Esophagus squamous epithelium (tissue), 4 donors: Measurements from ENCODE around the gene IQSEC1.

Source experiments
- POLR2A ChIP-seq, 4 donors: fragments of 450-650 bp; IDR thresholded peaks; one replicate each; pipeline ENCODE4 v1.6.1; 2017; ENCODE audit warnings: antibody characterized with exemption in 4 of 4, mild to moderate bottlenecking in 4 of 4, moderate library complexity in 3 of 4
- TF ChIP-seq, protein P1 (sequence below), 6 experiments: fragments of 450-650 bp in 4 of 6; fragments of 200-600 bp in 2 of 6; sonication (generic) in 2 of 6; IDR thresholded peaks; one replicate each; pipeline ENCODE4 v1.5.1; 2016 to 2019; ENCODE audit warnings: antibody characterized with exemption in 6 of 6, mild to moderate bottlenecking in 4 of 6, moderate library complexity in 4 of 6

DNA sequence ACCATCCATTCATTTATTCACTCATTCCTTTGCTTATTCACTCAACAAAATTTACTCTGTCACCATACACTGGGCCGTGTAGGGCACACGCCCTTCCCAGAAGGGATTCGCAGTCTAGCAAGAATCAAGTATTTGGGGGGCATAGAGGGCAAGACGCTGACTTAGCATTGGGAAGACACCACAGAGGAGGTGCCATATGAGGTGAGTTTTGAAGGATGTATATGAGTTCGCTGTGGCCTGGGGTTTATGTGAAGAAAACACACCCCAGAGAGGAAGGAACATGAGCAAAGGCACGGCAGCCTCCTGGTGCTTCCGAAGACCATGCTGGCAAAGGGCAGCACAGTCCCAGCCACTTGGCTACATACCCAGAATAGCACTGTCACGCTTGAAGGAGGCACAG is 23.1 kb upstream of the IQSEC1 start:
- no peak for TF ChIP-seq POLR2A (IDR thresholded peaks at IDR 0.05)
- TF ChIP-seq, protein P1, sequence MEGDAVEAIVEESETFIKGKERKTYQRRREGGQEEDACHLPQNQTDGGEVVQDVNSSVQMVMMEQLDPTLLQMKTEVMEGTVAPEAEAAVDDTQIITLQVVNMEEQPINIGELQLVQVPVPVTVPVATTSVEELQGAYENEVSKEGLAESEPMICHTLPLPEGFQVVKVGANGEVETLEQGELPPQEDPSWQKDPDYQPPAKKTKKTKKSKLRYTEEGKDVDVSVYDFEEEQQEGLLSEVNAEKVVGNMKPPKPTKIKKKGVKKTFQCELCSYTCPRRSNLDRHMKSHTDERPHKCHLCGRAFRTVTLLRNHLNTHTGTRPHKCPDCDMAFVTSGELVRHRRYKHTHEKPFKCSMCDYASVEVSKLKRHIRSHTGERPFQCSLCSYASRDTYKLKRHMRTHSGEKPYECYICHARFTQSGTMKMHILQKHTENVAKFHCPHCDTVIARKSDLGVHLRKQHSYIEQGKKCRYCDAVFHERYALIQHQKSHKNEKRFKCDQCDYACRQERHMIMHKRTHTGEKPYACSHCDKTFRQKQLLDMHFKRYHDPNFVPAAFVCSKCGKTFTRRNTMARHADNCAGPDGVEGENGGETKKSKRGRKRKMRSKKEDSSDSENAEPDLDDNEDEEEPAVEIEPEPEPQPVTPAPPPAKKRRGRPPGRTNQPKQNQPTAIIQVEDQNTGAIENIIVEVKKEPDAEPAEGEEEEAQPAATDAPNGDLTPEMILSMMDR (IDR thresholded peaks at IDR 0.05) = no peak
